Keratinocyte (primary cell): ENCODE data around the gene TMEM45B. TPM values are rescaled to one million over a fixed set of nuclear protein-coding genes. Genes with fewer than 3 reads are reported as not detected.
"Not testable (repeated sequence)": the region's sequence is repeated elsewhere in the genome, so short reads cannot be mapped to it uniquely, and the experiment has no call there.

Experiments
- DNase-seq: peaks from one replicate; pipeline ENCODE4 v3.0.0-alpha.2; 2011; ENCODE audit warnings: low read depth, missing footprints, low spot score
- FAIRE-seq: peaks from 2 replicates; lab custom pipeline; 2011; peaks lifted over from hg19 to GRCh38; lab: Jason Lieb, UNC
- H2AFZ ChIP-seq: 2 replicates; pipeline ENCODE4 v1.6.0; 2012; ENCODE audit warnings: low read length, control low read depth, inconsistent platforms; ENCODE audit not compliant: control insufficient read depth
- H3K27ac ChIP-seq: 2 replicates; pipeline ENCODE4 v1.5.1; 2011; ENCODE audit warnings: low read length; ENCODE audit not compliant: control insufficient read depth, insufficient read depth
- H3K27me3 ChIP-seq: 3 replicates; pipeline ENCODE4 v1.6.0; 2011; ENCODE audit warnings: low read length; ENCODE audit not compliant: control insufficient read depth, insufficient read depth; ENCODE audit errors: extremely low read depth
- H3K36me3 ChIP-seq, 2 experiments: 2 replicates in 1 of 2; 3 replicates in 1 of 2; pipeline ENCODE4 v1.5.1; 2011; ENCODE audit warnings: low read length in 2 of 2, mild to moderate bottlenecking in 1 of 2; ENCODE audit not compliant: control insufficient read depth in 2 of 2, insufficient read depth in 2 of 2; ENCODE audit errors: extremely low read depth in 1 of 2
- H3K4me1 ChIP-seq: 3 replicates; pipeline ENCODE4 v1.5.1; 2011; ENCODE audit warnings: low read length; ENCODE audit not compliant: control insufficient read depth, insufficient read depth; ENCODE audit errors: extremely low read depth
- H3K4me2 ChIP-seq: 3 replicates; pipeline ENCODE4 v1.6.0; 2011; ENCODE audit warnings: low read depth, low read length; ENCODE audit not compliant: control insufficient read depth, insufficient read depth; ENCODE audit errors: extremely low read depth
- H3K4me3 ChIP-seq, 3 experiments: fragments of 200-600 bp in 1 of 3; sonication (generic) in 1 of 3; 2 replicates in 2 of 3; 3 replicates in 1 of 3; pipeline ENCODE4 v1.5.1; 2011 to 2016; ENCODE audit warnings: low read length in 3 of 3, mild to moderate bottlenecking in 3 of 3, control low read depth in 2 of 3, inconsistent platforms in 1 of 3, low read depth in 1 of 3, mixed read lengths in 1 of 3, mixed run types in 1 of 3, moderate library complexity in 1 of 3; ENCODE audit not compliant: control insufficient read depth in 2 of 3, insufficient read depth in 2 of 3; ENCODE audit errors: extremely low read depth in 1 of 3
- H3K79me2 ChIP-seq: 2 replicates; pipeline ENCODE4 v1.6.0; 2012; ENCODE audit warnings: low read length; ENCODE audit not compliant: control insufficient read depth, insufficient read depth
- H3K9ac ChIP-seq: 3 replicates; pipeline ENCODE4 v1.6.0; 2011; ENCODE audit warnings: low read length; ENCODE audit not compliant: control insufficient read depth, insufficient read depth; ENCODE audit errors: extremely low read depth
- H3K9me1 ChIP-seq: 3 replicates; pipeline ENCODE4 v1.6.0; 2011; ENCODE audit warnings: low read length; ENCODE audit not compliant: control insufficient read depth, insufficient read depth; ENCODE audit errors: extremely low read depth
- H3K9me3 ChIP-seq: 2 replicates; pipeline ENCODE4 v1.5.1; 2012; ENCODE audit warnings: low read depth, low read length; ENCODE audit not compliant: control insufficient read depth
- H4K20me1 ChIP-seq: 3 replicates; pipeline ENCODE4 v1.6.0; 2011; ENCODE audit warnings: low read length; ENCODE audit not compliant: control insufficient read depth, insufficient read depth; ENCODE audit errors: extremely low read depth
- EZH2 ChIP-seq: IDR thresholded peaks from one replicate; pipeline ENCODE4 v1.6.1; 2012; ENCODE audit warnings: inconsistent platforms, mild to moderate bottlenecking, low read length, moderate library complexity
- dilution Hi-C: fragments of 300-500 bp; cut with MboI; formaldehyde crosslinking; loops from one replicate; pipeline ENCODE4 v1.7.0; 2020; ENCODE audit warnings: low sequenced_read_pairs; ENCODE audit not compliant: extremely low pct_ligation_motif_present
- polyA plus RNA-seq, 5 experiments: library from polyadenylated mRNA; depleted of rRNA in 3 of 5; stranded (reverse) in 3 of 5; stranded (forward) in 1 of 5; unstranded in 1 of 5; fragments of >200 nt; gene quantifications; 1 replicate in 1 of 5; 2 replicates in 3 of 5; 3 replicates in 1 of 5; pipeline versions ENCODE4 v1.2.1 to v1.2.3, GENCODE V29; 2011 to 2012; ENCODE audit warnings: missing spikeins in 2 of 5, low read depth in 1 of 5, low replicate concordance in 1 of 5
- TF ChIP-seq, protein P1 (sequence below), 3 experiments: IDR thresholded peaks in 1 of 3; conservative IDR thresholded peaks in 1 of 3; optimal IDR thresholded peaks in 1 of 3; 2 replicates in 2 of 3; 3 replicates in 1 of 3; pipeline versions ENCODE3 to v1.5.1; 2011; ENCODE audit warnings: low read length in 3 of 3, mild to moderate bottlenecking in 3 of 3, moderate library complexity in 2 of 3, control low read depth in 1 of 3, inconsistent platforms in 1 of 3; ENCODE audit not compliant: insufficient read depth in 2 of 3; ENCODE audit errors: extremely low read depth in 1 of 3

Gene TMEM45B
- polyA plus RNA-seq, 1 donor (not counting 4 experiments of a cell fraction or from before 2014, with no cell fraction given): 2.6 TPM

DNA sequence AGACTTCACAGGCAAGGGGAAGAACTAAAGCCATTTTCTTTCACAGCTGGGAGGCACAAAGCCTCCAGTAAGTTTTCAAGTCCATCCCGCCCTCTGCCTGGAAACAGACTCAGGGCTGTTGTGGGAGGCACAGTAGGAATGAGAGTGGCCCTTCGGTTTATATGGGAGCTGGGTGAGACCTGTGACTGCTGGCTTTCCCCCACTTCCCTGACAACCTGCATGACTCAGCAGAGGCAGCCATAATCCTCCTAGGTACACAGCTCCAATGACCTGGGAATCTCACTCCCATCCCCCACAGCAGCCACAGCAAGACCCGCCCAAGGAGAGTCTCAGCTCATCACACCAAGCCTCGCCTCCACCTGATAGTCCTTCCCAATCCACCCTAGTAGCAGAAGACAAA, 12.1 kb upstream of the TMEM45B start:
- no peak overlapping the region for H3K4me2 ChIP-seq
- H3K27ac ChIP-seq: no peak overlapping the region
- H2AFZ ChIP-seq: peak overlapping the region; percentile 78
- H4K20me1 ChIP-seq: no peaks in the 10 kb centered on the region
- H3K79me2 ChIP-seq: no peaks in the 10 kb centered on the region
- H3K36me3 ChIP-seq: no peaks in the 10 kb centered on the region
- no peak overlapping the region for H3K4me3 ChIP-seq
- dilution Hi-C loops: no loop called here
- no peaks in the 10 kb centered on the region for H3K9me1 ChIP-seq
- no peak for TF ChIP-seq EZH2
- TF ChIP-seq, protein P1, sequence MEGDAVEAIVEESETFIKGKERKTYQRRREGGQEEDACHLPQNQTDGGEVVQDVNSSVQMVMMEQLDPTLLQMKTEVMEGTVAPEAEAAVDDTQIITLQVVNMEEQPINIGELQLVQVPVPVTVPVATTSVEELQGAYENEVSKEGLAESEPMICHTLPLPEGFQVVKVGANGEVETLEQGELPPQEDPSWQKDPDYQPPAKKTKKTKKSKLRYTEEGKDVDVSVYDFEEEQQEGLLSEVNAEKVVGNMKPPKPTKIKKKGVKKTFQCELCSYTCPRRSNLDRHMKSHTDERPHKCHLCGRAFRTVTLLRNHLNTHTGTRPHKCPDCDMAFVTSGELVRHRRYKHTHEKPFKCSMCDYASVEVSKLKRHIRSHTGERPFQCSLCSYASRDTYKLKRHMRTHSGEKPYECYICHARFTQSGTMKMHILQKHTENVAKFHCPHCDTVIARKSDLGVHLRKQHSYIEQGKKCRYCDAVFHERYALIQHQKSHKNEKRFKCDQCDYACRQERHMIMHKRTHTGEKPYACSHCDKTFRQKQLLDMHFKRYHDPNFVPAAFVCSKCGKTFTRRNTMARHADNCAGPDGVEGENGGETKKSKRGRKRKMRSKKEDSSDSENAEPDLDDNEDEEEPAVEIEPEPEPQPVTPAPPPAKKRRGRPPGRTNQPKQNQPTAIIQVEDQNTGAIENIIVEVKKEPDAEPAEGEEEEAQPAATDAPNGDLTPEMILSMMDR (optimal IDR thresholded peaks at IDR 0.05 in 1 of 3, IDR thresholded peaks at IDR 0.05 in 1 of 3, conservative IDR thresholded peaks at IDR 0.05 in 1 of 3; ENCODE audit: extremely low read depth in 1 of 3, insufficient read depth in 2 of 3, low read length in 3 of 3): no peak
- no peaks in the 10 kb centered on the region for H3K9me3 ChIP-seq
- no peak overlapping the region for H3K9ac ChIP-seq
- FAIRE-seq (peak; percentile 29), DNase-seq (no peak)
- H3K4me1 ChIP-seq: peaks cover 9% of the 10 kb centered on the region
- no peaks in the 10 kb centered on the region for H3K27me3 ChIP-seq

DNA sequence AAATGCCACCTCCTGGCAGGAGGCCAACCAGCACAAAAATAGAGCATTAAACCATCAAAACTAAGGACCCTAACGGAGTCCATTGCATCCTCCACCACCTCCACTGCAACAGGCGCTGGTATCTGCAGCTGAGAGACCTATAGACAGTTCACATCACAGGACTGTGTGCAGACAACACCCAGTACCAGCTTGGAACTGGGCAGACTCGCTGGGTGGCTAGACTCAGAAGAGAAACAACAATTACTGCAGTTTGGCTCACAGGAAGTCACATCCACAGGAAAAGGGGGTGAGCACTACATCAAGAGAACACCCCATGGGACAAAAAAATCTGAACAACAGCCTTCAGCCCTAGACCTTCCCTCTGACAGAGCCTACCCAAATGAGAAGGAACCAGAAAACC, 11.6 kb upstream of the TMEM45B start:
- Histone ChIP-seq H3K27me3 (no peaks in the 10 kb centered on the region), H3K9me1 (no peaks in the 10 kb centered on the region), H3K9ac (no peak overlapping the region), H2AFZ (no peak overlapping the region), H3K4me1 (peaks cover 9% of the 10 kb centered on the region), H3K4me3 (no peak overlapping the region), H3K36me3 (no peaks in the 10 kb centered on the region), H3K27ac (no peak overlapping the region), H3K4me2 (no peak overlapping the region), H3K79me2 (no peaks in the 10 kb centered on the region), H4K20me1 (no peaks in the 10 kb centered on the region), H3K9me3 (no peaks in the 10 kb centered on the region)
- TF ChIP-seq, protein P1 (optimal IDR thresholded peaks at IDR 0.05 in 1 of 3, IDR thresholded peaks at IDR 0.05 in 1 of 3, conservative IDR thresholded peaks at IDR 0.05 in 1 of 3; ENCODE audit: extremely low read depth in 1 of 3, insufficient read depth in 2 of 3, low read length in 3 of 3): no peak
- no peak for TF ChIP-seq EZH2
- dilution Hi-C loops: no loop called here
- no peak for DNase-seq
- no peak for FAIRE-seq

DNA sequence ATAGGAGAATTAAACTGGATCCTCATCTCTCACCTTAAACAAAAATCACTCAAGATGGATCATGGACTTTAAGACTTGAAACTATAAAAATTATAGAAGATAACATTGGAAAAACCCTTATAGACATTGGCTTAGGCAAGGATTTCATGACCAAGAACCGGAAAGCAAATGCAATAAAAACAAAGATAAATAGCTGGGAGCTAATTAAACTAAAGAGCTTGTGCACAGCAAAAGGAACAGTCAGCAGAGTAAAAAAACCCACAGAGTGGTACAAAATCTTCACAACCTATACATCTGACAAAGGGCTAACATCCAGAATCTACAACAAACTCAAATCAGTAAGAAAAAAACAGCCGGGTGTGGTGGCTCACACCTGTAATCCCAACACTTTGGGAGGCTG, 7.4 kb upstream of the TMEM45B start:
- DNase-seq, H3K36me3 ChIP-seq, H3K4me1 ChIP-seq, H4K20me1 ChIP-seq, H3K79me2 ChIP-seq, H3K27ac ChIP-seq, H3K9me1 ChIP-seq, H3K4me2 ChIP-seq, FAIRE-seq, H3K27me3 ChIP-seq, H2AFZ ChIP-seq, H3K9ac ChIP-seq, dilution Hi-C loops, H3K9me3 ChIP-seq, H3K4me3 ChIP-seq: not testable (repeated sequence)
